ENCODE results near the gene KCNQ1OT1.

KCNQ1OT1 gene

GRCh38 chr11:2580061-2580421 lies 119.8 kb downstream of the KCNQ1OT1 start:
- Histone ChIP-seq H3K9me3 (no peaks in the 10 kb centered on the region), H3K36me3 (peaks cover 29% of the 10 kb centered on the region), H3K27me3 (no peaks in the 10 kb centered on the region), H3K4me1 (ENCODE audit: control insufficient read depth in 1 of 2, insufficient read depth in 1 of 2, low read depth in 1 of 2, low read length in 1 of 2) (no peaks in the 10 kb centered on the region), H3K27ac (no peak overlapping the region), H3K4me3 (ENCODE audit: low read depth in 1 of 2, low read length in 1 of 2) (no peak overlapping the region)
- TF ChIP-seq, protein P1, sequence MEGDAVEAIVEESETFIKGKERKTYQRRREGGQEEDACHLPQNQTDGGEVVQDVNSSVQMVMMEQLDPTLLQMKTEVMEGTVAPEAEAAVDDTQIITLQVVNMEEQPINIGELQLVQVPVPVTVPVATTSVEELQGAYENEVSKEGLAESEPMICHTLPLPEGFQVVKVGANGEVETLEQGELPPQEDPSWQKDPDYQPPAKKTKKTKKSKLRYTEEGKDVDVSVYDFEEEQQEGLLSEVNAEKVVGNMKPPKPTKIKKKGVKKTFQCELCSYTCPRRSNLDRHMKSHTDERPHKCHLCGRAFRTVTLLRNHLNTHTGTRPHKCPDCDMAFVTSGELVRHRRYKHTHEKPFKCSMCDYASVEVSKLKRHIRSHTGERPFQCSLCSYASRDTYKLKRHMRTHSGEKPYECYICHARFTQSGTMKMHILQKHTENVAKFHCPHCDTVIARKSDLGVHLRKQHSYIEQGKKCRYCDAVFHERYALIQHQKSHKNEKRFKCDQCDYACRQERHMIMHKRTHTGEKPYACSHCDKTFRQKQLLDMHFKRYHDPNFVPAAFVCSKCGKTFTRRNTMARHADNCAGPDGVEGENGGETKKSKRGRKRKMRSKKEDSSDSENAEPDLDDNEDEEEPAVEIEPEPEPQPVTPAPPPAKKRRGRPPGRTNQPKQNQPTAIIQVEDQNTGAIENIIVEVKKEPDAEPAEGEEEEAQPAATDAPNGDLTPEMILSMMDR (IDR thresholded peaks at IDR 0.05) = no peak

DNA sequence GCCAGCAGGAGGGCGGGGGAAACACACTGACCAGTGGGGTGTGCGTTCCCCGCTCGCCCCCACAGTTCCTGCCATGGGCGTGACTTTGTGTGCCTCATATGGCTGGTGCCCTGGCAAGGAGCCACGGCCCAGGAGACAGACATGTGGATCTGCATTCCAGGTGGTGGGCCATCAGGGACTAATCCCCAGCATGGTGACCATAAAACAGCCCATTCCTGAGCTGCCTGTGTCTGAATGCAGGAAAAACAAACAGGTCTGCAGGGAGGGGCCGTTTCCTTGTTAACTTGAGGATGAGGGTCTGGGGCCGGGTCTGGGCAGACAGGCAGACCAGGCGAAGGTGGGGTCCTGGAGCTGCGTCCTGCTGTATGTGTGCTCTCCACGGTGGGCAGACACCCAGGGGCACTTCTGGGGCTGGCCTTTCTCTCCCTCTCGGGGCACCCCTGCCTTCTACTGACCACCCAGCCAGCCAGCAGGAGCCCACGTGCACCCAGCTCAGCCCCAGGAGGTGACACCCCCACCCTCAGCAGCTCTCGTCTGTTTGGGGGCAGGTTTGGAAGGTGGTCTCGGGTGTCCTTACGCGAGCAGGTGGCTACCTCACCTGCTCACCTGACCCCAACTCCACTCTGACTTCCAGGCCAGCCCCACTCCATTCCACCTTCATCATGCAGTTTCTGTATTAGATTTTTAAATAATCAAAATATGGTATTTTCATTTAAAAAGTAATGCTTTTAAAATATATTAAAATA lies 120.3 kb downstream of the KCNQ1OT1 start:
- Histone ChIP-seq H3K27me3 (no peaks in the 10 kb centered on the region), H3K27ac (no peak overlapping the region), H3K36me3 (peaks cover 26% of the 10 kb centered on the region)

DNA sequence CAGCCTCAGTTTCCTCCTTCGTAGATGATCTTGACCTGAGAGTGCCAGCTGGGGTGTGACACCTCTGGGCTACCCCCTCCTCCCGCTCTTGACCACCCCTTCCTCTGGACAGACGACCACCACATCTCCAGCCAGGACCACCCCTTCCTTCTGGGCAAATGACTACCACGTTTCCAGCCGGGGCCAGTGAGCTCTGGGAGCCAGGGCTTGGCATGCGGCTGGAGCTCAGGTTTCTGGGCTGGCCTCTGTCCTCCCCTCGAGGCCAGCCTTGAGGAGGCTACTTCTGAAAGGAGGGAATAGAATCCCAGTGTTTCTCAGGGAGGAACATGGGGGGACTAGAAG lies 120.9 kb downstream of the KCNQ1OT1 start:
- Histone ChIP-seq H3K9me3 (no peaks in the 10 kb centered on the region), H3K36me3 (peaks cover 32% of the 10 kb centered on the region), H3K4me1 (ENCODE audit: control insufficient read depth in 1 of 2, insufficient read depth in 1 of 2, low read depth in 1 of 2, low read length in 1 of 2) (no peaks in the 10 kb centered on the region), H3K27me3 (no peaks in the 10 kb centered on the region), H3K27ac (no peak overlapping the region), H3K4me3 (ENCODE audit: low read depth in 1 of 2, low read length in 1 of 2) (no peak overlapping the region)
- TF ChIP-seq, protein P1 (IDR thresholded peaks at IDR 0.05) = no peak

More for the DNA sequence above, 120.3 kb downstream of the KCNQ1OT1 start:
- TF ChIP-seq, protein P1 (IDR thresholded peaks at IDR 0.05) = no peak
- Histone ChIP-seq H3K4me1 (ENCODE audit: control insufficient read depth in 1 of 2, insufficient read depth in 1 of 2, low read depth in 1 of 2, low read length in 1 of 2) (no peaks in the 10 kb centered on the region), H3K9me3 (no peaks in the 10 kb centered on the region), H3K4me3 (ENCODE audit: low read depth in 1 of 2, low read length in 1 of 2) (no peak overlapping the region)

DNA sequence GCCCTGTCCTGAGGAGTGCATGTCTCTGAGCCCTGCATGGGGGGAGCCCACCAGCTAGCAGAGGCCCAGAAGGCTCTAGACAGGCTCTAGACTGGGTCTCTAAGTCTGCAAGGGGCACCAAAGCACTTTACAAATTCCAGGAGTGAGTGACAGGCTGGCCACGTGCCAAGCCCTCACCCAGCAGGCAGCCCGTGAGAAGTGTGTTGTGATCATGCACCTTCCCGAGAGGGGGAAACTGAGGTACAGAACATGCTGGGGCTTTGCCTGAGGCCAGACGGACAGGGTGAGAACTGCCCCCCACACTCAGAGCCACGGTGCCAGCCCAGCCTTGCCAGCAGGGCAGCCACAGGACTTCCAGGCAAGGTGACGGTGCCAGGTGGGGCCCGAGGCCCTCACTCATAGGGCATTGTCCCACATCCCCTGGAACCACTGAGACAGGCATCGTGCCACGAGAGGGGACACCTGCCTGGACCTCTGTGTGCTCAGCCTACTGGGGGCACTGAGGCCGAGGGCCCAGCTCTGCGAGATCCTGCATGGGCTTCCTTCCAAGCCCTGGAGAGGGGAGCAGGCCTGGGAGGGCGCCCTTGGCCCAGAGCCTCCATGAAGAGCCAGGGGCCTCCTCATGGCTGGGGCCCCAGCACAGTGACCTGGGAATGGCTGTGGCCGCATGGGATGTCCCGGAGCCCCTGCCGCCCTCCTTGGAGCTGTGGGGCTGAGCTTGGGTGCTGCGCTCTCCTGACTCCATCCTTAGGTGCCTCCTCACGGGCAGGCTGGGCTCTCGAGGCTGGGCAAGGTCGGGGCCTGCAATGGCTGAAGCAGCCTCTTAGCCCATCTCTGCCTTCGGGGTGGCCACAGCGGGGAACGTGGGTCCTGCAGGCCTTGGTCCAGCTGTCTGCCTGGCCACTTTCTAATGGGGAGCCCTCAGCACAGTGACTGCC lies 121.5 kb downstream of the KCNQ1OT1 start:
- Histone ChIP-seq H3K27ac (no peak overlapping the region), H3K36me3 (peaks cover 33% of the 10 kb centered on the region), H3K4me1 (ENCODE audit: control insufficient read depth in 1 of 2, insufficient read depth in 1 of 2, low read depth in 1 of 2, low read length in 1 of 2) (no peaks in the 10 kb centered on the region), H3K27me3 (no peaks in the 10 kb centered on the region), H3K9me3 (no peaks in the 10 kb centered on the region), H3K4me3 (ENCODE audit: low read depth in 1 of 2, low read length in 1 of 2) (no peak overlapping the region)
- TF ChIP-seq, protein P1 (IDR thresholded peaks at IDR 0.05) = no peak

GRCh38 chr11:2577031-2577990 lies 122.5 kb downstream of the KCNQ1OT1 start:
- Histone ChIP-seq H3K36me3 (peaks cover 42% of the 10 kb centered on the region), H3K27ac (no peak overlapping the region), H3K27me3 (no peaks in the 10 kb centered on the region), H3K4me3 (ENCODE audit: low read depth in 1 of 2, low read length in 1 of 2) (no peak overlapping the region), H3K9me3 (no peaks in the 10 kb centered on the region), H3K4me1 (ENCODE audit: control insufficient read depth in 1 of 2, insufficient read depth in 1 of 2, low read depth in 1 of 2, low read length in 1 of 2) (no peaks in the 10 kb centered on the region)
- TF ChIP-seq, protein P1 (IDR thresholded peaks at IDR 0.05) = no peak
